HEK293 (cell line): ENCODE data around the gene TEX19.

Experiments used
- OSR2 ChIP-seq: fragments of 450-650 bp; formaldehyde crosslinking; IDR thresholded peaks from 2 replicates; pipeline ENCODE4 v1.5.1; 2016; ENCODE audit warnings: missing biosample characterization, missing genetic modification characterization
- YY1 ChIP-seq: fragments of 450-650 bp; formaldehyde crosslinking; IDR thresholded peaks from 2 replicates; pipeline ENCODE4 v1.5.1; 2018; ENCODE audit warnings: missing biosample characterization, missing genetic modification characterization
- ZBTB11 ChIP-seq: fragments of 450-650 bp; formaldehyde crosslinking; conservative IDR thresholded peaks from 2 replicates; pipeline ENCODE4 v1.5.1; 2016; ENCODE audit warnings: low read depth, missing biosample characterization, missing genetic modification characterization
- ZBTB20 ChIP-seq: fragments of 450-650 bp; formaldehyde crosslinking; IDR thresholded peaks from 2 replicates; pipeline ENCODE4 v1.5.1; 2016; ENCODE audit warnings: missing biosample characterization, missing genetic modification characterization
- ZBTB8A ChIP-seq: fragments of 450-650 bp; formaldehyde crosslinking; IDR thresholded peaks from 2 replicates; pipeline ENCODE4 v1.5.1; 2016; ENCODE audit warnings: missing biosample characterization, missing genetic modification characterization
- ZNF174 ChIP-seq: fragments of 450-650 bp; formaldehyde crosslinking; IDR thresholded peaks from 2 replicates; pipeline ENCODE4 v1.5.0; 2017; ENCODE audit warnings: missing biosample characterization, mild to moderate bottlenecking, missing genetic modification characterization
- ZNF280C ChIP-seq: fragments of 450-650 bp; formaldehyde crosslinking; IDR thresholded peaks from 2 replicates; pipeline ENCODE4 v1.5.1; 2016; ENCODE audit warnings: missing biosample characterization, missing genetic modification characterization
- ZNF366 ChIP-seq: fragments of 450-650 bp; formaldehyde crosslinking; conservative IDR thresholded peaks from 2 replicates; pipeline ENCODE4 v1.5.1; 2016; ENCODE audit warnings: missing biosample characterization, missing genetic modification characterization
- ZNF394 ChIP-seq: fragments of 450-650 bp; formaldehyde crosslinking; IDR thresholded peaks from 2 replicates; pipeline ENCODE4 v1.5.1; 2016; ENCODE audit warnings: missing biosample characterization, missing genetic modification characterization, mild to moderate bottlenecking, moderate library complexity, borderline replicate concordance
- ZNF423 ChIP-seq: fragments of 450-650 bp; formaldehyde crosslinking; IDR thresholded peaks from 2 replicates; pipeline ENCODE4 v1.5.1; 2016; ENCODE audit warnings: missing biosample characterization, missing genetic modification characterization
- ZNF426 ChIP-seq: fragments of 450-650 bp; formaldehyde crosslinking; IDR thresholded peaks from 2 replicates; pipeline ENCODE4 v1.5.1; 2017; ENCODE audit warnings: missing biosample characterization, missing genetic modification characterization, mild to moderate bottlenecking, inconsistent platforms, moderate library complexity
- ZNF529 ChIP-seq: fragments of 450-650 bp; formaldehyde crosslinking; IDR thresholded peaks from 2 replicates; pipeline ENCODE4 v1.5.1; 2017; ENCODE audit warnings: missing genetic modification characterization, missing biosample characterization; ENCODE audit not compliant: insufficient replicate concordance
- ZNF548 ChIP-seq: fragments of 450-650 bp; formaldehyde crosslinking; IDR thresholded peaks from 2 replicates; pipeline ENCODE4 v1.5.1; 2016; ENCODE audit warnings: missing biosample characterization, missing genetic modification characterization
- ZNF561 ChIP-seq: fragments of 450-650 bp; IDR thresholded peaks from 2 replicates; pipeline ENCODE4 v1.5.1; 2018; ENCODE audit warnings: missing biosample characterization, missing genetic modification characterization, borderline replicate concordance
- TF ChIP-seq, protein P1 (sequence below): fragments of 450-650 bp; formaldehyde crosslinking; IDR thresholded peaks from 2 replicates; pipeline ENCODE4; 2016; ENCODE audit warnings: missing biosample characterization, missing genetic modification characterization
- TF ChIP-seq, protein P2 (sequence below): fragments of 450-650 bp; formaldehyde crosslinking; IDR thresholded peaks from 2 replicates; pipeline ENCODE4 v1.5.1; 2016; ENCODE audit warnings: missing biosample characterization, missing genetic modification characterization
- TF ChIP-seq, protein P3 (sequence below): fragments of 450-650 bp; formaldehyde crosslinking; IDR thresholded peaks from 2 replicates; pipeline ENCODE4 v1.5.1; 2016; ENCODE audit warnings: missing biosample characterization, missing genetic modification characterization

The TEX19 gene

DNA sequence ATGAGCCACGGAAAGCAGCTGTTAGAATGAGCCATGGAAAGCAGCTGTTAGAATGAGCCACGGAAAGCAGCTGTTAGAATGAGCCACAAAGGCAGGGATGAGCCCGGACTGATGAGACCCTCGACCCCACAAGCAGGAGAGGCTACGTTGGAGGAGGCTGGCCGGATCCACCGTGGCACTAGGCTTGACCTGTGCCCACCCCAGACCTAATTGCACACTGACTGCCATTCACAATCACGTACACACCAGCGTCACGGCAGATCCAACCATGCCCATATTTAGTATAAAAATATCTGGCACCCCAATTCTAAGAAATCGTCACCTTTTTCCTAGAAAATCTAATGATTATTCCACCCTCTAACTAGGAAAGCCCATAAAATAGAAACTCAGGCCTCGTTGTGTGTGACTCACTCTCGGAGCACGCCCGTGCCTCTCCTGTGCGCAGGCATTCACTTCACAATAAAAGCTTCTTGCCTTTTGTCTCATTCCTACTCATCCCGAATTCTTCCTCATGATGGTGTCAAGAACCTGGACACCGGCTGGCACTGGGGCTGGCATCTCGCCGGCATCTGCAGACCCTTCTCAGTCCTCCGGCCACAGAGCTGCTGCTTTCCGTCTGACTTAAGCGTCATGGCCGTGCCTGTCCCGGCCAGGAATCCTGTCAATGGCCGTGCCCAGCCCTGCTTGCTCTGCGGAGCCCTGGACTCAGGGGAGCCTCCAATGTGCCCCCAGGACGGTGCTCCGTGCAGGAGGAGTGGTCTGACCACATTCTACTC lies 20.0 kb upstream of the TEX19 start (continued):
- TF ChIP-seq, protein P1, sequence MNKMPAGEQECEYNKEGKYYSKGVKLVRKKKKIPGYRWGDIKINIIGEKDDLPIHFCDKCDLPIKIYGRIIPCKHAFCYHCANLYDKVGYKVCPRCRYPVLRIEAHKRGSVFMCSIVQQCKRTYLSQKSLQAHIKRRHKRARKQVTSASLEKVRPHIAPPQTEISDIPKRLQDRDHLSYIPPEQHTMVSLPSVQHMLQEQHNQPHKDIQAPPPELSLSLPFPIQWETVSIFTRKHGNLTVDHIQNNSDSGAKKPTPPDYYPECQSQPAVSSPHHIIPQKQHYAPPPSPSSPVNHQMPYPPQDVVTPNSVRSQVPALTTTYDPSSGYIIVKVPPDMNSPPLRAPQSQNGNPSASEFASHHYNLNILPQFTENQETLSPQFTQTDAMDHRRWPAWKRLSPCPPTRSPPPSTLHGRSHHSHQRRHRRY (tag by site-specific recombination): no peak
- TF ChIP-seq ZBTB11 (tag by site-specific recombination) (no peak), OSR2 (tag by site-specific recombination) (no peak), ZNF561 (tag by site-specific recombination) (peak; percentile 21; the same call in 1 of the 2 replicates), ZNF394 (tag by site-specific recombination) (peak; percentile 47; the same call in 1 of the 2 replicates), ZNF529 (tag by site-specific recombination) (no peak), ZBTB20 (peak; percentile 74), YY1 (peak; percentile 73; the same call in 1 of the 2 replicates), ZNF174 (no peak), ZBTB8A (0 out of 2 replicates have a peak, but pooled peaks have one; percentile 44), ZNF280C (tag by site-specific recombination) (no peak), ZNF366 (tag by site-specific recombination) (0 out of 2 replicates have a peak, but pooled peaks have one; percentile 57), ZNF426 (tag by site-specific recombination) (no peak), ZNF423 (no peak), ZNF548 (tag by site-specific recombination) (no peak)
- TF ChIP-seq, protein P2, sequence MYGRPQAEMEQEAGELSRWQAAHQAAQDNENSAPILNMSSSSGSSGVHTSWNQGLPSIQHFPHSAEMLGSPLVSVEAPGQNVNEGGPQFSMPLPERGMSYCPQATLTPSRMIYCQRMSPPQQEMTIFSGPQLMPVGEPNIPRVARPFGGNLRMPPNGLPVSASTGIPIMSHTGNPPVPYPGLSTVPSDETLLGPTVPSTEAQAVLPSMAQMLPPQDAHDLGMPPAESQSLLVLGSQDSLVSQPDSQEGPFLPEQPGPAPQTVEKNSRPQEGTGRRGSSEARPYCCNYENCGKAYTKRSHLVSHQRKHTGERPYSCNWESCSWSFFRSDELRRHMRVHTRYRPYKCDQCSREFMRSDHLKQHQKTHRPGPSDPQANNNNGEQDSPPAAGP: peak; percentile 56; the same call in 1 of the 2 replicates
- TF ChIP-seq, protein P3, sequence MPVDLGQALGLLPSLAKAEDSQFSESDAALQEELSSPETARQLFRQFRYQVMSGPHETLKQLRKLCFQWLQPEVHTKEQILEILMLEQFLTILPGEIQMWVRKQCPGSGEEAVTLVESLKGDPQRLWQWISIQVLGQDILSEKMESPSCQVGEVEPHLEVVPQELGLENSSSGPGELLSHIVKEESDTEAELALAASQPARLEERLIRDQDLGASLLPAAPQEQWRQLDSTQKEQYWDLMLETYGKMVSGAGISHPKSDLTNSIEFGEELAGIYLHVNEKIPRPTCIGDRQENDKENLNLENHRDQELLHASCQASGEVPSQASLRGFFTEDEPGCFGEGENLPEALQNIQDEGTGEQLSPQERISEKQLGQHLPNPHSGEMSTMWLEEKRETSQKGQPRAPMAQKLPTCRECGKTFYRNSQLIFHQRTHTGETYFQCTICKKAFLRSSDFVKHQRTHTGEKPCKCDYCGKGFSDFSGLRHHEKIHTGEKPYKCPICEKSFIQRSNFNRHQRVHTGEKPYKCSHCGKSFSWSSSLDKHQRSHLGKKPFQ (tag by site-specific recombination): 0 out of 2 replicates have a peak, but pooled peaks have one; percentile 40
